K562 (cell line): ENCODE measurements around the gene FAF2. TPM values are rescaled to one million over a fixed set of nuclear protein-coding genes. Genes with fewer than 3 reads are reported as not detected.

Experiments used
- CREBBP ChIP-seq: IDR thresholded peaks from one replicate; pipeline ENCODE4 v1.6.1; 2012; ENCODE audit warnings: low read depth, mild to moderate bottlenecking, control low read depth, inconsistent platforms, low read length
- ESRRA ChIP-seq: fragments of 450-650 bp; IDR thresholded peaks from 2 replicates; pipeline ENCODE4 v1.6.1; 2014; ENCODE audit warnings: low read depth, mild to moderate bottlenecking, moderate library complexity, borderline replicate concordance
- HIVEP1 ChIP-seq: fragments of 250-450 bp; sonication (Bioruptor Pico); IDR thresholded peaks from 2 replicates; pipeline ENCODE4 v1.4.0; 2020; ENCODE audit warnings: mild to moderate bottlenecking
- HNRNPH1 ChIP-seq: fragments of 200-400 bp; formaldehyde crosslinking; optimal IDR thresholded peaks from 2 replicates; pipeline ENCODE3; 2017; ENCODE audit warnings: low read depth, mild to moderate bottlenecking, low read length, moderate library complexity
- IRF2 ChIP-seq: sonication (generic); formaldehyde crosslinking; IDR thresholded peaks from 2 replicates; pipeline ENCODE4 v1.8.1; 2022; ENCODE audit warnings: mild to moderate bottlenecking, missing genetic modification reagents
- JUNB ChIP-seq: fragments of 450-650 bp; formaldehyde crosslinking; conservative IDR thresholded peaks from 2 replicates; pipeline ENCODE4 v1.4.0; 2020; ENCODE audit warnings: mild to moderate bottlenecking
- MEF2D ChIP-seq: conservative IDR thresholded peaks from 2 replicates; pipeline ENCODE4 v1.6.1; 2016; ENCODE audit warnings: low read depth, missing genetic modification characterization, missing compliant biosample characterization
- ZNF507 ChIP-seq: conservative IDR thresholded peaks from 2 replicates; pipeline ENCODE4 v1.6.1; 2017; ENCODE audit warnings: missing genetic modification characterization, missing compliant biosample characterization
- polyA plus RNA-seq, 8 experiments: library from polyadenylated mRNA; depleted of rRNA in 4 of 8; stranded (reverse) in 5 of 8; unstranded in 3 of 8; fragments of >200 nt; fragmentation: Nextera tagmentation in 2 of 8; fragmentation: Illumina TruSeq in 1 of 8; extraction: Ambion mirVana in 2 of 8; extraction: Trizol in 1 of 8; gene quantifications; 2 replicates each; pipeline versions ENCODE4 v1.2.1 to v1.2.3, GENCODE V29; 2011 to 2014; ENCODE audit warnings: inconsistent platforms in 1 of 8, missing spikeins in 1 of 8
- total RNA-seq, 7 experiments: library from RNA; depleted of rRNA in 6 of 7; stranded (reverse); fragments of >200 nt in 6 of 7; fragmentation: Illumina TruSeq in 2 of 7; extraction: Trizol in 2 of 7; gene quantifications; 2 replicates each; pipeline versions ENCODE4 v1.2.1 to v1.2.3, GENCODE V29; 2011 to 2021; ENCODE audit warnings: low replicate concordance in 1 of 7
- TF ChIP-seq, protein P1 (sequence below): fragments of 250-450 bp; sonication (Bioruptor Pico); IDR thresholded peaks from 2 replicates; pipeline ENCODE4 v1.4.0; 2020
- TF ChIP-seq, protein P2 (sequence below): fragments of 150-350 bp; IDR thresholded peaks from 2 replicates; pipeline ENCODE4 v1.6.1; 2014; ENCODE audit warnings: low read depth, mild to moderate bottlenecking, low read length, borderline replicate concordance
- TF ChIP-seq, protein P3 (sequence below): fragments of 450-650 bp; IDR thresholded peaks from 2 replicates; pipeline ENCODE4 v1.6.1; 2018; ENCODE audit not compliant: partially characterized antibody
- TF ChIP-seq, protein P4 (sequence below): fragments of 250-450 bp; sonication (Bioruptor Pico); IDR thresholded peaks from 2 replicates; pipeline ENCODE4 v1.6.1; 2021; ENCODE audit warnings: mild to moderate bottlenecking

Gene FAF2
- total and polyA plus RNA-seq, 9 of the 15 experiments (the other 6 are each of a cell fraction or from before 2014, with no cell fraction given), result 25.0 to 44.6 (median 36.1) TPM

DNA sequence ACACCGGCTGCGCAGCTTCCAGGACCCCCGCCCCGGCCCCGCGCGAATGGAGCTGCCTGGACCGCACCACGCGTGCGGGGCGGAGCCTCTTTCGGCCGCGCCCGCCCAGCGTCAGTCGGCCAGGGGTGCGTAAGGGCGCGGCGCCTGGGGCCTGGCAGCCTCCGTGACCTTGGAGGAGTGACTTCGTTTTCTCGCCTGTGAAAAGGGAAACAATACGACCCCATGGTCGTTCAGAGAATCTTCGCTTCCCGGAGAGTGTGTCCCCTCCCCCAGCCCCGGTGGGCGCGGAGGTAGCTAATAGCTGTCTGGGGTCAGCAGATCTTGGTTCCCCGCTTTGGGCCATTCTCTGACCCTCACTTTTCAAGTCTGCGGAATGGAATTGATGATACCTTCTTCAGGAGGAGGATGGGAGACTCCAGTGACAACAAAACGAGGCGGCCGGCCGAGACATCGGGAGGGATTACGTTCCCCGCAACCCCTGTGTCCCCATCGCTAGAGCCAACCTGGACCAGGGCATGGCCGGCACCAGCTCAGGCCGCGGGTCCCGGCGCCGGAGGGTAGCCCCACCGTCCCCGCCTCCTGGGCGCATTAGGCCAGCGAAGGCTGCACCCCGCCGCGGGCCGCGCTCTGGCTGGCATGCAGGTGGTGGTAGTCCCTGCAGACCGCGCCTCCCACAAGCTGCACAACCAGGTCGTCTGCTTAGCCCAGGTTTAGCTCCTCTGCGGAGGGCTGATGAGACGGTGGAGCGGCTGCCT is 95.4 kb downstream of the FAF2 start (continued):
- TF ChIP-seq HNRNPH1, result no peak
- no peak for TF ChIP-seq CREBBP
- TF ChIP-seq, protein P1, sequence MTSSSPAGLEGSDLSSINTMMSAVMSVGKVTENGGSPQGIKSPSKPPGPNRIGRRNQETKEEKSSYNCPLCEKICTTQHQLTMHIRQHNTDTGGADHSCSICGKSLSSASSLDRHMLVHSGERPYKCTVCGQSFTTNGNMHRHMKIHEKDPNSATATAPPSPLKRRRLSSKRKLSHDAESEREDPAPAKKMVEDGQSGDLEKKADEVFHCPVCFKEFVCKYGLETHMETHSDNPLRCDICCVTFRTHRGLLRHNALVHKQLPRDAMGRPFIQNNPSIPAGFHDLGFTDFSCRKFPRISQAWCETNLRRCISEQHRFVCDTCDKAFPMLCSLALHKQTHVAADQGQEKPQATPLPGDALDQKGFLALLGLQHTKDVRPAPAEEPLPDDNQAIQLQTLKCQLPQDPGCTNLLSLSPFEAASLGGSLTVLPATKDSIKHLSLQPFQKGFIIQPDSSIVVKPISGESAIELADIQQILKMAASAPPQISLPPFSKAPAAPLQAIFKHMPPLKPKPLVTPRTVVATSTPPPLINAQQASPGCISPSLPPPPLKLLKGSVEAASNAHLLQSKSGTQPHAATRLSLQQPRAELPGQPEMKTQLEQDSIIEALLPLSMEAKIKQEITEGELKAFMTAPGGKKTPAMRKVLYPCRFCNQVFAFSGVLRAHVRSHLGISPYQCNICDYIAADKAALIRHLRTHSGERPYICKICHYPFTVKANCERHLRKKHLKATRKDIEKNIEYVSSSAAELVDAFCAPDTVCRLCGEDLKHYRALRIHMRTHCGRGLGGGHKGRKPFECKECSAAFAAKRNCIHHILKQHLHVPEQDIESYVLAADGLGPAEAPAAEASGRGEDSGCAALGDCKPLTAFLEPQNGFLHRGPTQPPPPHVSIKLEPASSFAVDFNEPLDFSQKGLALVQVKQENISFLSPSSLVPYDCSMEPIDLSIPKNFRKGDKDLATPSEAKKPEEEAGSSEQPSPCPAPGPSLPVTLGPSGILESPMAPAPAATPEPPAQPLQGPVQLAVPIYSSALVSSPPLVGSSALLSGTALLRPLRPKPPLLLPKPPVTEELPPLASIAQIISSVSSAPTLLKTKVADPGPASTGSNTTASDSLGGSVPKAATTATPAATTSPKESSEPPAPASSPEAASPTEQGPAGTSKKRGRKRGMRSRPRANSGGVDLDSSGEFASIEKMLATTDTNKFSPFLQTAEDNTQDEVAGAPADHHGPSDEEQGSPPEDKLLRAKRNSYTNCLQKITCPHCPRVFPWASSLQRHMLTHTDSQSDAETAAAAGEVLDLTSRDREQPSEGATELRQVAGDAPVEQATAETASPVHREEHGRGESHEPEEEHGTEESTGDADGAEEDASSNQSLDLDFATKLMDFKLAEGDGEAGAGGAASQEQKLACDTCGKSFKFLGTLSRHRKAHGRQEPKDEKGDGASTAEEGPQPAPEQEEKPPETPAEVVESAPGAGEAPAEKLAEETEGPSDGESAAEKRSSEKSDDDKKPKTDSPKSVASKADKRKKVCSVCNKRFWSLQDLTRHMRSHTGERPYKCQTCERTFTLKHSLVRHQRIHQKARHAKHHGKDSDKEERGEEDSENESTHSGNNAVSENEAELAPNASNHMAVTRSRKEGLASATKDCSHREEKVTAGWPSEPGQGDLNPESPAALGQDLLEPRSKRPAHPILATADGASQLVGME (CRISPR knock-in tag), result no peak
- no peak for TF ChIP-seq ZNF507 (tag)
- TF ChIP-seq, protein P2, sequence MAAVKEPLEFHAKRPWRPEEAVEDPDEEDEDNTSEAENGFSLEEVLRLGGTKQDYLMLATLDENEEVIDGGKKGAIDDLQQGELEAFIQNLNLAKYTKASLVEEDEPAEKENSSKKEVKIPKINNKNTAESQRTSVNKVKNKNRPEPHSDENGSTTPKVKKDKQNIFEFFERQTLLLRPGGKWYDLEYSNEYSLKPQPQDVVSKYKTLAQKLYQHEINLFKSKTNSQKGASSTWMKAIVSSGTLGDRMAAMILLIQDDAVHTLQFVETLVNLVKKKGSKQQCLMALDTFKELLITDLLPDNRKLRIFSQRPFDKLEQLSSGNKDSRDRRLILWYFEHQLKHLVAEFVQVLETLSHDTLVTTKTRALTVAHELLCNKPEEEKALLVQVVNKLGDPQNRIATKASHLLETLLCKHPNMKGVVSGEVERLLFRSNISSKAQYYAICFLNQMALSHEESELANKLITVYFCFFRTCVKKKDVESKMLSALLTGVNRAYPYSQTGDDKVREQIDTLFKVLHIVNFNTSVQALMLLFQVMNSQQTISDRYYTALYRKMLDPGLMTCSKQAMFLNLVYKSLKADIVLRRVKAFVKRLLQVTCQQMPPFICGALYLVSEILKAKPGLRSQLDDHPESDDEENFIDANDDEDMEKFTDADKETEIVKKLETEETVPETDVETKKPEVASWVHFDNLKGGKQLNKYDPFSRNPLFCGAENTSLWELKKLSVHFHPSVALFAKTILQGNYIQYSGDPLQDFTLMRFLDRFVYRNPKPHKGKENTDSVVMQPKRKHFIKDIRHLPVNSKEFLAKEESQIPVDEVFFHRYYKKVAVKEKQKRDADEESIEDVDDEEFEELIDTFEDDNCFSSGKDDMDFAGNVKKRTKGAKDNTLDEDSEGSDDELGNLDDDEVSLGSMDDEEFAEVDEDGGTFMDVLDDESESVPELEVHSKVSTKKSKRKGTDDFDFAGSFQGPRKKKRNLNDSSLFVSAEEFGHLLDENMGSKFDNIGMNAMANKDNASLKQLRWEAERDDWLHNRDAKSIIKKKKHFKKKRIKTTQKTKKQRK, result no peak
- TF ChIP-seq HIVEP1, result no peak
- no peak for TF ChIP-seq MEF2D (tag)
- TF ChIP-seq, protein P3, sequence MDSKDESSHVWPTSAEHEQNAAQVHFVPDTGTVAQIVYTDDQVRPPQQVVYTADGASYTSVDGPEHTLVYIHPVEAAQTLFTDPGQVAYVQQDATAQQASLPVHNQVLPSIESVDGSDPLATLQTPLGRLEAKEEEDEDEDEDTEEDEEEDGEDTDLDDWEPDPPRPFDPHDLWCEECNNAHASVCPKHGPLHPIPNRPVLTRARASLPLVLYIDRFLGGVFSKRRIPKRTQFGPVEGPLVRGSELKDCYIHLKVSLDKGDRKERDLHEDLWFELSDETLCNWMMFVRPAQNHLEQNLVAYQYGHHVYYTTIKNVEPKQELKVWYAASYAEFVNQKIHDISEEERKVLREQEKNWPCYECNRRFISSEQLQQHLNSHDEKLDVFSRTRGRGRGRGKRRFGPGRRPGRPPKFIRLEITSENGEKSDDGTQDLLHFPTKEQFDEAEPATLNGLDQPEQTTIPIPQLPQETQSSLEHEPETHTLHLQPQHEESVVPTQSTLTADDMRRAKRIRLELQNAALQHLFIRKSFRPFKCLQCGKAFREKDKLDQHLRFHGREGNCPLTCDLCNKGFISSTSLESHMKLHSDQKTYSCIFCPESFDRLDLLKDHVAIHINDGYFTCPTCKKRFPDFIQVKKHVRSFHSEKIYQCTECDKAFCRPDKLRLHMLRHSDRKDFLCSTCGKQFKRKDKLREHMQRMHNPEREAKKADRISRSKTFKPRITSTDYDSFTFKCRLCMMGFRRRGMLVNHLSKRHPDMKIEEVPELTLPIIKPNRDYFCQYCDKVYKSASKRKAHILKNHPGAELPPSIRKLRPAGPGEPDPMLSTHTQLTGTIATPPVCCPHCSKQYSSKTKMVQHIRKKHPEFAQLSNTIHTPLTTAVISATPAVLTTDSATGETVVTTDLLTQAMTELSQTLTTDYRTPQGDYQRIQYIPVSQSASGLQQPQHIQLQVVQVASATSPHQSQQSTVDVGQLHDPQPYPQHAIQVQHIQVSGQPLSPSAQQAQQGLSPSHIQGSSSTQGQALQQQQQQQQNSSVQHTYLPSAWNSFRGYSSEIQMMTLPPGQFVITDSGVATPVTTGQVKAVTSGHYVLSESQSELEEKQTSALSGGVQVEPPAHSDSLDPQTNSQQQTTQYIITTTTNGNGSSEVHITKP, result peak; percentile 73
- TF ChIP-seq IRF2, result no peak
- TF ChIP-seq JUNB, result no peak
- TF ChIP-seq, protein P4, sequence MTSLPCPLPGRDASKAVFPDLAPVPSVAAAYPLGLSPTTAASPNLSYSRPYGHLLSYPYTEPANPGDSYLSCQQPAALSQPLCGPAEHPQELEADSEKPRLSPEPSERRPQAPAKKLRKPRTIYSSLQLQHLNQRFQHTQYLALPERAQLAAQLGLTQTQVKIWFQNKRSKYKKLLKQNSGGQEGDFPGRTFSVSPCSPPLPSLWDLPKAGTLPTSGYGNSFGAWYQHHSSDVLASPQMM (CRISPR knock-in tag), result no peak
- peak; percentile 98 for TF ChIP-seq ESRRA
